B cell (primary cell): ENCODE measurements around the gene RFX3. TPM values are rescaled to one million over a fixed set of nuclear protein-coding genes. Genes with fewer than 3 reads are reported as not detected.

Experiments used
- ATAC-seq: fragments of 200-7000 bp; cut with Tn5 transposase; one replicate; pipeline ENCODE4 v1.10.0; 2021; ENCODE audit warnings: low read depth, mild to moderate bottlenecking, moderate number of reproducible peaks, moderate library complexity
- CTCF ChIA-PET: fragments of 350-600 bp; sonication (Branson Sonifier 250); formaldehyde crosslinking; loops from one replicate; lab custom pipeline; 2021; ENCODE audit warnings: antibody characterized with exemption, inconsistent platforms; lab: Charles Lee
- POLR2A ChIA-PET: fragments of 350-600 bp; sonication (Branson Sonifier 250); formaldehyde crosslinking; loops from one replicate; lab custom pipeline; 2021; ENCODE audit warnings: antibody characterized with exemption; lab: Charles Lee
- DNase-seq: peaks from one replicate; pipeline ENCODE4 v3.0.0; 2013
- H2AFZ ChIP-seq: 2 replicates; pipeline ENCODE4 v1.6.1; 2012; ENCODE audit warnings: mild to moderate bottlenecking, low read depth, low read length; ENCODE audit not compliant: insufficient read depth, poor library complexity, severe bottlenecking
- H3K27ac ChIP-seq, 2 donors: 1 replicate in 1 of 2; 2 replicates in 1 of 2; pipeline ENCODE4 v1.5.1; 2012 to 2013; ENCODE audit warnings: low read length in 2 of 2, mild to moderate bottlenecking in 2 of 2, moderate library complexity in 1 of 2
- H3K27me3 ChIP-seq, 4 experiments: fragments of 200-600 bp in 1 of 4; sonication (generic) in 1 of 4; replicated peaks in 1 of 4; 1 replicate in 2 of 4; 2 replicates in 2 of 4; pipeline versions ENCODE4 v1.6.1 to v1.7.0; 2013 to 2016; ENCODE audit warnings: low read length in 3 of 4, mild to moderate bottlenecking in 2 of 4, mixed read lengths in 1 of 4, moderate library complexity in 1 of 4; ENCODE audit not compliant: insufficient read depth in 4 of 4, control insufficient read depth in 3 of 4; ENCODE audit errors: control extremely low read depth in 1 of 4
- H3K36me3 ChIP-seq, 2 experiments: replicated peaks in 1 of 2; 1 replicate in 1 of 2; 2 replicates in 1 of 2; pipeline versions ENCODE4 v1.6.1 to v1.7.1; 2013; ENCODE audit warnings: low read length in 1 of 2; ENCODE audit not compliant: insufficient read depth in 2 of 2, control insufficient read depth in 1 of 2; ENCODE audit errors: control extremely low read depth in 1 of 2, extremely low read depth in 1 of 2
- H3K4me1 ChIP-seq, 2 donors: fragments of 200-600 bp in 1 of 2; sonication (generic) in 1 of 2; 1 replicate in 1 of 2; 2 replicates in 1 of 2; pipeline versions ENCODE4 v1.5.1 to v1.6.1; 2013 to 2017; ENCODE audit warnings: low read length in 2 of 2; ENCODE audit not compliant: control insufficient read depth in 2 of 2, insufficient read depth in 2 of 2
- H3K4me2 ChIP-seq: replicated peaks from 2 replicates; pipeline ENCODE3; 2012; ENCODE audit warnings: mild to moderate bottlenecking, low read depth, low read length; ENCODE audit not compliant: poor library complexity, severe bottlenecking
- H3K4me3 ChIP-seq, 5 experiments: fragments of 200-600 bp in 1 of 5; sonication (generic) in 1 of 5; 1 replicate in 3 of 5; 2 replicates in 2 of 5; pipeline versions ENCODE4 v1.5.1 to v1.7.0; 2011 to 2016; ENCODE audit warnings: low read length in 4 of 5, mild to moderate bottlenecking in 4 of 5, low read depth in 2 of 5, control low read depth in 1 of 5, moderate library complexity in 1 of 5; ENCODE audit not compliant: insufficient read depth in 1 of 5; ENCODE audit errors: control extremely low read depth in 1 of 5, extremely low read depth in 1 of 5
- H3K79me2 ChIP-seq: fragments of 200-600 bp; sonication (generic); one replicate; pipeline ENCODE4 v1.6.0; 2016; ENCODE audit warnings: low read length; ENCODE audit not compliant: control insufficient read depth, insufficient read depth
- H3K9ac ChIP-seq: fragments of 200-600 bp; sonication (generic); 2 replicates; pipeline ENCODE4 v1.6.1; 2017; ENCODE audit warnings: mild to moderate bottlenecking, low read length, moderate library complexity
- H3K9me3 ChIP-seq, 3 donors: one replicate each; pipeline versions ENCODE4 v1.6.1 to v1.7.1; 2013; ENCODE audit warnings: low read length in 2 of 3; ENCODE audit not compliant: control insufficient read depth in 2 of 3, insufficient read depth in 1 of 3; ENCODE audit errors: control extremely low read depth in 1 of 3
- H4K20me1 ChIP-seq: 2 replicates; pipeline ENCODE4 v1.6.0; 2012; ENCODE audit warnings: mild to moderate bottlenecking, low read length; ENCODE audit not compliant: insufficient read depth, control insufficient read depth, poor library complexity, severe bottlenecking
- H3K27ac Mint-ChIP-seq: one replicate; pipeline ENCODE4 v1.8.0; 2021; ENCODE audit warnings: mixed read lengths
- H3K27me3 Mint-ChIP-seq: one replicate; pipeline ENCODE4 v1.8.0; 2021; ENCODE audit warnings: mixed read lengths
- H3K4me1 Mint-ChIP-seq: one replicate; pipeline ENCODE4 v1.8.0; 2021; ENCODE audit warnings: mixed read lengths
- H3K4me3 Mint-ChIP-seq: one replicate; pipeline ENCODE4 v1.8.0; 2021; ENCODE audit warnings: mixed read lengths
- H3K9me3 Mint-ChIP-seq: one replicate; pipeline ENCODE4 v1.8.0; 2022; ENCODE audit warnings: mixed read lengths; ENCODE audit not compliant: insufficient read depth
- EZH2 ChIP-seq: IDR thresholded peaks from 2 replicates; pipeline ENCODE4 v1.6.1; 2012; ENCODE audit warnings: borderline replicate concordance, low read depth, mild to moderate bottlenecking, moderate library complexity, low read length; ENCODE audit not compliant: insufficient read depth, poor library complexity, severe bottlenecking
- WGBS: methylation state at CpG from one replicate; pipeline ENCODE4 v1.1.5; 2013; ENCODE audit warnings: missing lambda C conversion rate; ENCODE audit not compliant: insufficient coverage; 5-methylcytosine and 5-hydroxymethylcytosine counted together
- intact Hi-C: fragments of 100-400 bp; cut with micrococcal nuclease; formaldehyde crosslinking; loops from one replicate; pipeline ENCODE4 v1.10.0; 2022
- polyA plus RNA-seq: library from polyadenylated mRNA; depleted of rRNA; stranded (reverse); fragments of >200 nt; gene quantifications from 2 replicates; pipeline ENCODE4 v1.2.3, GENCODE V29; 2012
- total RNA-seq, 2 donors: library from RNA; stranded (reverse); fragments of 120-200 nt in 1 of 2; gene quantifications; 1 replicate in 1 of 2; 2 replicates in 1 of 2; pipeline versions ENCODE4 v1.2.3 to v1.2.4, GENCODE V29; 2013 to 2022
- TF ChIP-seq, protein P1 (sequence below): fragments of 200-600 bp; IDR thresholded peaks from one replicate; pipeline ENCODE4 v1.8.0; 2022; ENCODE audit warnings: antibody characterized with exemption, mild to moderate bottlenecking

Gene RFX3
- total and polyA plus RNA-seq, 2 donors (not counting 1 experiment from before 2014, with no cell fraction given), result 6.1 to 39.1 TPM

DNA sequence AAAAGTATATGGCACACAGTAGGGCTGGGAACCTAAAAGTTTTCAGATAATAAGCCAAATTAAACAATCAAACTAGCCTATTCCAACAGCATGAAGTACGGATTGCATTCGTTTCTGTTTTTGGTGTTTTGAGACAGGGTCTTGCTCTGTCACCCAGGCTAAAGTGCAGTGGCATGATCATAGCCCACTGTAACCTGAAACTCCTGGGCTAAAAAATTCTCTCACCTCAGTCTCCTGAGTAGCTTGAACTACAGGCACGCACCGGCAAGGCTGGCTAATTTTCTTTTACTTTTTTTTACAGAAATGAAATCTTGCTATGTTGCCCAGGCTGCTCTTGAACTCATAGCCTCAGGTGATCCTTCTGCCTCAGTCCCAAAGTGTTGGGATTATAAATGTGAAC is 5.2 kb downstream of the RFX3 start:
- no peak overlapping the region for H3K9ac ChIP-seq
- DNase-seq (no peak), ATAC-seq (no peak)
- Mint-ChIP-seq H3K9me3 (no peaks in the 10 kb centered on the region), H3K27ac (no peak overlapping the region), H3K4me1 (peaks cover 29% of the 10 kb centered on the region), H3K4me3 (no peak overlapping the region), H3K27me3 (no peaks in the 10 kb centered on the region)
- H3K4me3 ChIP-seq, result no peak overlapping the region
- WGBS, result 100% methylated on average over 2 of the region's 4 CpGs
- peaks cover 0 to 7% of the 10 kb centered on the region in 2 donors for H3K4me1 ChIP-seq
- ChIA-PET CTCF (no interaction called here), POLR2A (no interaction called here)
- no peak for TF ChIP-seq EZH2
- TF ChIP-seq, protein P1, sequence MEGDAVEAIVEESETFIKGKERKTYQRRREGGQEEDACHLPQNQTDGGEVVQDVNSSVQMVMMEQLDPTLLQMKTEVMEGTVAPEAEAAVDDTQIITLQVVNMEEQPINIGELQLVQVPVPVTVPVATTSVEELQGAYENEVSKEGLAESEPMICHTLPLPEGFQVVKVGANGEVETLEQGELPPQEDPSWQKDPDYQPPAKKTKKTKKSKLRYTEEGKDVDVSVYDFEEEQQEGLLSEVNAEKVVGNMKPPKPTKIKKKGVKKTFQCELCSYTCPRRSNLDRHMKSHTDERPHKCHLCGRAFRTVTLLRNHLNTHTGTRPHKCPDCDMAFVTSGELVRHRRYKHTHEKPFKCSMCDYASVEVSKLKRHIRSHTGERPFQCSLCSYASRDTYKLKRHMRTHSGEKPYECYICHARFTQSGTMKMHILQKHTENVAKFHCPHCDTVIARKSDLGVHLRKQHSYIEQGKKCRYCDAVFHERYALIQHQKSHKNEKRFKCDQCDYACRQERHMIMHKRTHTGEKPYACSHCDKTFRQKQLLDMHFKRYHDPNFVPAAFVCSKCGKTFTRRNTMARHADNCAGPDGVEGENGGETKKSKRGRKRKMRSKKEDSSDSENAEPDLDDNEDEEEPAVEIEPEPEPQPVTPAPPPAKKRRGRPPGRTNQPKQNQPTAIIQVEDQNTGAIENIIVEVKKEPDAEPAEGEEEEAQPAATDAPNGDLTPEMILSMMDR, result no peak
- H3K27me3 ChIP-seq, result no peaks in the 10 kb centered on the region
- intact Hi-C loops, result no loop called here
- peaks cover 5% of the 10 kb centered on the region for H4K20me1 ChIP-seq
- H3K9me3 ChIP-seq, result peaks cover 0 to 3% (median 0%) of the 10 kb centered on the region in 3 donors
- peaks cover 0 to 1% of the 10 kb centered on the region in 2 experiments for H3K36me3 ChIP-seq
- H2AFZ ChIP-seq, result no peak overlapping the region
- H3K27ac ChIP-seq, result no peak overlapping the region
- H3K4me2 ChIP-seq, result no peak overlapping the region
- H3K79me2 ChIP-seq, result peaks cover 79% of the 10 kb centered on the region

DNA sequence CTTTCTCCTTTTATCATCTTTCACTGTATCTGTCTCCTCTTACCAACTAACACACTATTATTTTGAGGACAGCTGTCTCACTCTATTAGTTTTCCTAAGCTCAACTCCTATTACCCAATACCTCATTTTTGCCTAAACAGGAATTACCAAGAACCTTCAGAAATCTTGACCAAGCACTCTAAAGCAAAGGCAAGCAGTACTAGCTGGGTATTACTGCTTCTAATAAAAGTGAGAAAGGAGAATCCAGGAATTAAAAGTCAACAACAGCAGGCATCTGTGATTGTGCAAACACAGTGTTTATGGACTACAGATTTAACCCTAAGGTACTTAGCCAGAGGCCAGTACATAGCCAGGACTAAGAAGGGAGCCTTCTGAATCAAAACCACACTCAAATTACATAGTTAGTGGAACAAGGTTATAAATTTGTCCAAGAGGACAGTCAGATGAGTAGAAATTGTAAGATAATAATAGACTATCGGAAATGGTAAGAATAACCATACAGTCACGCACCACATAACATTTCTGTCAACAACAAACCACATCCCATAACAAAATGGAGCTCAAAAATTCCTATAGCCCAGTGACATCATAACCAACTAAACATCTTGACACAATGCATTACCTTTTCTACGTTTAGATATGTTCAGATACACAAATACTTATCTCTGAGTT is 8.3 kb downstream of the RFX3 start:
- no peak overlapping the region for H3K27ac Mint-ChIP-seq
- Histone ChIP-seq H3K4me1 (no peaks in the 10 kb centered on the region), H2AFZ (no peak overlapping the region), H3K79me2 (peaks cover 71% of the 10 kb centered on the region), H4K20me1 (peaks cover 9% of the 10 kb centered on the region), H3K27me3 (no peaks in the 10 kb centered on the region), H3K27ac (no peak overlapping the region), H3K9me3 (peaks cover 0 to 3% (median 0%) of the 10 kb centered on the region in 3 donors), H3K4me3 (no peak overlapping the region), H3K36me3 (peaks cover 0 to 1% of the 10 kb centered on the region in 2 experiments), H3K4me2 (no peak overlapping the region), H3K9ac (no peak overlapping the region)
- ChIA-PET CTCF (interaction anchor here (0.7 to 1.9 kb wide), 2 partner anchors 10 to 34 kb away, joined by 3 to 4 read pairs; no protein-coding TSS in a partner anchor), POLR2A (no interaction called here)
- no peak for TF ChIP-seq EZH2
- TF ChIP-seq, protein P1, result no peak
- ATAC-seq (no peak), DNase-seq (no peak)
- WGBS, result 67% methylated on average over 1 of the region's 3 CpGs
- peaks cover 27% of the 10 kb centered on the region for H3K4me1 Mint-ChIP-seq
- no peak overlapping the region for H3K4me3 Mint-ChIP-seq
- intact Hi-C loops, result no loop called here
- no peaks in the 10 kb centered on the region for H3K9me3 Mint-ChIP-seq
- no peaks in the 10 kb centered on the region for H3K27me3 Mint-ChIP-seq
